ENCODE results near the gene ERMAP.
A peak's percentile ranks its signal among the peaks of the same experiment; 100 is the strongest.

The ERMAP gene

GRCh38 chr1:42846257-42847110, 29.6 kb downstream of the ERMAP start, which contains the start of gene ZNF691:
Gene ZNF691 (plus strand): TSS chr1:42846613. CDS start chr1:42849659, 3,046 bp downstream.
- peak within 1 kb of the TSS; percentile 87 for H3K4me3 ChIP-seq (ENCODE audit: low read depth, low read length)
- DNase-seq (ENCODE audit: low read depth), result peak; percentile 97
- TF ChIP-seq MYC (IDR thresholded peaks at IDR 0.05; ENCODE audit: low read depth, low read length) (peak; percentile 59), CTCF (IDR thresholded peaks at IDR 0.05; ENCODE audit: low read depth, low read length) (peak; percentile 9), POLR2A (IDR thresholded peaks at IDR 0.05; ENCODE audit: extremely low read depth, insufficient read length) (peak; percentile 68)
- TF ChIP-seq, protein P1, sequence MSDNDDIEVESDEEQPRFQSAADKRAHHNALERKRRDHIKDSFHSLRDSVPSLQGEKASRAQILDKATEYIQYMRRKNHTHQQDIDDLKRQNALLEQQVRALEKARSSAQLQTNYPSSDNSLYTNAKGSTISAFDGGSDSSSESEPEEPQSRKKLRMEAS (IDR thresholded peaks at IDR 0.05; ENCODE audit: low read depth, low read length), result no peak; the same call in 1 of the 2 replicates

DNA sequence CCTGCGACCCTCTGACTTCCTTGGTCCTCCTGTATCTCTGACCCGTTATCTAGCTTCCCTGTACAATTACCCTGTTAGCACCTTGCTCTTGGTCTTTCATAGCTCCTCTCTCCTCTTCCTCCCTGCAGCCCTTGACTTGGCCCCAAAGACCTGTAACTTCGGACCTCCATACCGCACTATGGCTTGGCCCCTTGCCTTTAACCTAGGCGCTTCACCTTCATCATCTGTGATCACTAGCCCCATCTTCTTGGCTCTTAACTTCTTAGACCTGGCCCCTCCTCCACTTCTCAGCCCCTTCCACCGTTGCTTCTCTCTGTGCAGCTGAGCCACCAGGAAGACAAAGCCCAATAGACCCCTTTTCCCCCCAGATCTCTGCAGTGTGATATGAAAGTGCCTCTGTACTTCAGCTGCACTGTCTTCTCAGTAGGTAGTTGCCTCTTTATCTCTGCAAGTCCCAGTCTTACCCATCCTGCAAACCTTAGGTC, 30.2 kb downstream of the ERMAP start:
- H3K4me3 ChIP-seq (ENCODE audit: low read depth, low read length), result peak overlapping the region; percentile 87
- TF ChIP-seq, protein P1 (IDR thresholded peaks at IDR 0.05; ENCODE audit: low read depth, low read length), result no peak
- no peak for TF ChIP-seq POLR2A (IDR thresholded peaks at IDR 0.05; ENCODE audit: extremely low read depth, insufficient read length)
- TF ChIP-seq CTCF (IDR thresholded peaks at IDR 0.05; ENCODE audit: low read depth, low read length), result no peak
- no peak for DNase-seq (ENCODE audit: low read depth)

- H3K4me3 ChIP-seq (ENCODE audit: low read depth, low read length), result peak overlapping the region; percentile 87
Observed at GRCh38 chr1:42847721-42848460, 31.0 kb downstream of the ERMAP start.

DNA sequence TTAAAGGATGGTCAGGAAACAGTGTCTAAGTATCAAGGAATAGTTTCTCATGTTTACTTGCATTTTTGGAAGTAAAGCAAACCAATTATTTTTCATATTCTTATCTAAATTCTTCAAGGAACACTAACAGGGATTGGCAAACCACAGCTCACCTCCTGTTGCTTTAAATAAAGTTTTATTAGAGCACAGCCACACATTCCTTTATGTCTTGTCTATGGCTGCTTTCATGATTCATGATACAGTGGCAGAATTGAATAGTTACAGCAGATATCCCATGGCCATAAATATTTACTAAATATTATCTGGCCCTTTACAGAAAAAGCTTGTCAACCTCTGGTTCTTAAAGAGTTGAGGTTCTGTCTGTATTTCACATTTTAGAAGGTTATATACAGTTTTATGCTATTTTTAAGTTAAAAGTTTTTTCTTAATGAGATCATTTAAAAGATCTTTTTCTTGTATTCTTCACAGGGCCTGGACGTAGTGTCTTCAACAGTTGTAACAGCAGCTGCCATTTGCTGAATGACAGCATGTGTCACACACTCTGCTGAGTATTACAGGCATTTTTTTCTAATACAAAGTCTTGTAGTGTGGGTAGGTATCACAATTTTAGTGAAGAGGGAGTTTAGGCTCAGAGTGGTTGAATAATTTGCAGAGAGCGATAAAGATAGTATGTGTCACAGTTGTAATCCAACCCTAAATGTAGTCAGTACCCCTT, 32.1 kb downstream of the ERMAP start:
- no peak overlapping the region for H3K4me3 ChIP-seq (ENCODE audit: low read depth, low read length)
- no peak for TF ChIP-seq MYC (IDR thresholded peaks at IDR 0.05; ENCODE audit: low read depth, low read length)
- TF ChIP-seq, protein P1 (IDR thresholded peaks at IDR 0.05; ENCODE audit: low read depth, low read length), result no peak
- no peak for TF ChIP-seq CTCF (IDR thresholded peaks at IDR 0.05; ENCODE audit: low read depth, low read length)
- TF ChIP-seq POLR2A (IDR thresholded peaks at IDR 0.05; ENCODE audit: extremely low read depth, insufficient read length), result no peak
- no peak for DNase-seq (ENCODE audit: low read depth)

More at GRCh38 chr1:42847721-42848460, 31.0 kb downstream of the ERMAP start:
- no peak for TF ChIP-seq CTCF (IDR thresholded peaks at IDR 0.05; ENCODE audit: low read depth, low read length)
- no peak for DNase-seq (ENCODE audit: low read depth)

DNA sequence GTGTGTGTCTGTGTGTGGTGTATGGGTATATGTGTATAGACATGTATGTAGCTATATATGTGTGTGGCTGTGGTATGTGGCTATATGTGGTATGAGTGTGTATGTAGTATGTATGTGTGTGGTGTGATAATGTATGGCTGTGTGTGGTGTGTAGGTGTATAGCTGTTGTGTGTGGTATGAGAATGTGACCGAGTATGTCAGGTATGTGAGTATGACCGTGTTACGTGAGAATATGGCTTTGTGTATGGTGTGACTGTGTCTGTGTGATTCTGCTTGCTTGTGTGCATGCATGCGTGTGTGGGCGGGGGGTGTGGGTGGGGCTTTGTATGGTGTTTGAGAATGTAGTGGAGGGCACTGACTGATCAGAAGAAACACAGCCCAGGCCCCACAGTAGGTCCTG, 33.0 kb downstream of the ERMAP start:
- no peak for TF ChIP-seq MYC (IDR thresholded peaks at IDR 0.05; ENCODE audit: low read depth, low read length)
- TF ChIP-seq CTCF (IDR thresholded peaks at IDR 0.05; ENCODE audit: low read depth, low read length), result no peak
- no peak for TF ChIP-seq POLR2A (IDR thresholded peaks at IDR 0.05; ENCODE audit: extremely low read depth, insufficient read length)
- TF ChIP-seq, protein P1 (IDR thresholded peaks at IDR 0.05; ENCODE audit: low read depth, low read length), result no peak
- no peak for DNase-seq (ENCODE audit: low read depth)
- H3K4me3 ChIP-seq (ENCODE audit: low read depth, low read length), result no peak overlapping the region

Data from NB4 (cell line).